Cortex of kidney (tissue), 1 donor: Measurements from ENCODE around the gene LIF.

Source experiments
- DNase-seq: peaks from one replicate; lab custom pipeline; 2025; lab: John Stamatoyannopoulos, UW

LIF gene

DNA sequence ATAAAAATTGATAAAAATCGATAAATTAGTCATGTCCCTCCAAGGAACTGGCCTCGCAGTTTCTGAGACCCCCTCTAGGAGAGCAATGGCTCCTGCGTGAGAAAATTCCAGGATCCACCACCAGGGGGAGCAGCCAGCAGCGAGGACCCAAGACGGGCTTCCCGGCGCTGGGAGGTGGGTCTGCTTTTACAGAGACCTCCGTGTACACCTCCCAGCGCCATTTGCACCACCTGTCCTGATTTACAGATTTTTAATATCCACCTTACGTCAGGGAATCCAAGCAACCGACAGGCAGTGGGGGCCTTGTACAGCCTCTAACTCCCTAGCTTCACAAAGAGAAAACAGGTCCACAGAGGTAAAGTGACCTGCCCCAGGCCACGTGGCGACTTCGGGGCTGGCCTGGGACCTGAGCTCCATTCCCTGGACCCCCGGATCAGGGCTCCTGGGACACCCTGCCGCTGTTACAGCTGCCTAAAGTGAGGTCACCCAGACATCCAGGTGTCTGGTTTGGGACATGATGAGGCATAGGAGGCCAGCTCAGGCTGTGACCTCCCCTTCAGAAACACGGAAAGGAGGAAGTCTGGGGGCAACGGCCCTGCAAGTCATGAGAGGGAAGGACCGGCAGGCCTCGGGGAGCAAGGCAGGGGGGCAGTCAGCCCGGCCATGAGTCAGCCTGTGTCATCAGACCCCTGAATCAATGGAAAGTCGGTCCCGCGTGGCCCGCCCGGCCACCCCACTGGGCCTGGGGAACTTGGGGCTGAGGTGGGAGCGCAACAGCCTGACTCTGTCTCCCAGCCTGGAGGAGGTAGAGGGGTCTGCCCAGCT lies 16.6 kb upstream of the LIF start:
- no peak for DNase-seq

DNA sequence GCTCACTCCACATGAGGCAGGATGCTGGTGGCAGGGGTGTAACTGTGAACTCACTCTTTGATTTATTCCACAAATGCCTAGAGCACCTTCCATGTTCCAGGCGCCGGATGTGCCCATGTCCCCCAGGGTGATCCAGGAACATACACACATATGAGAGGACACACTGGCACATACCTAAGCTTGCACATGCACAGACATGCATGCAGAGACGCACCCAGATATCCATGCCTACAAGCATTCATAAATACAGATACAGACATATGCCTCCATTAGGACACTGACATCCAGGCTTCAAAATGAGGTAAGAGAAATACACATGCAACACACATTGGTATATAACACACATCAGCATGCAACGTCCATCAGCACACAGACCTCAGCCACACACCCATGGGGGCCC lies 15.6 kb upstream of the LIF start:
- DNase-seq: no peak

- no peak for DNase-seq
These were observed 14.6 kb upstream of the LIF start for GRCh38 chr22:30261134-30261533.

DNA sequence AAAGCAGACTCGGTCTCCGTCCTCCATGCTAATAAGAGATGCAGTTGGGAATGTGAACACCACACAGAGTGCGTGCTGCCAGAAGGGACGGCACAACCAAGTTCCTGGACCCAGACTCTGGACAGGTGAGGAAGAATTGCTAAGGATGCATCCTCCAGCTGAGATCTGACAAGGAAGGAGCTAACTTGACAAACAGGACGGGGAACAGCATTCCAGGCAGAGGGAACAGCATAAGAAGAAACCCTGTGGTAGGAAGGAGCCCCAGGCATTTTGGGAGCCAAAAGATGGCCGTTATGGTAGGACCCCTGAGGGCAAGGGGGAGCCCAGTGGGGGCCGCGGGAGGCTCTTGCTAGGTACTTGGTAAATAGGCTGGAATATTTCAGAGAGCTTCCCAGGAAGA lies 14.1 kb upstream of the LIF start:
- no peak for DNase-seq

- DNase-seq: no peak
These were observed 13.7 kb upstream of the LIF start for GRCh38 chr22:30260276-30260675.

DNA sequence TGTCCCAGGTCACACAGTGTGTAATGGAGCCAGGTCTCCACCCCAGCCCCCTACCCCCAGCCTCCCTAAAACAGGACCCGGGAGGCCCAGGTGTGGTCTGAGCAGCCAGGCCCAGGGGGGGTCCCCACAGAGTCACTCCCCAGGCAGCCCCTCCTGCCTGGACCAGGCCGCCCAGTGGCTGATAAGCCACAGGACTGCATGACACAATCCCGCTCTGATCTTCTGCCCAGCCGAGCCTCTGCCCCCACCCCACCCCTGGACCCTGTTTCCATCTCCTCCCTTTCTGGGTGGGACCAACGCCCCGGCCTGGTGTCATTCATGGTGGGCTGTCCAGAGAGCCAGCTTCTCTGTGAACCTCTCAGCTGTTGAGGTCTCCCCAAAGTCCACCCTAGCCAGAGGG lies 7.8 kb upstream of the LIF start:
- no peak for DNase-seq

GRCh38 chr22:30253205-30253852 lies 6.8 kb upstream of the LIF start:
- DNase-seq: no peak

DNA sequence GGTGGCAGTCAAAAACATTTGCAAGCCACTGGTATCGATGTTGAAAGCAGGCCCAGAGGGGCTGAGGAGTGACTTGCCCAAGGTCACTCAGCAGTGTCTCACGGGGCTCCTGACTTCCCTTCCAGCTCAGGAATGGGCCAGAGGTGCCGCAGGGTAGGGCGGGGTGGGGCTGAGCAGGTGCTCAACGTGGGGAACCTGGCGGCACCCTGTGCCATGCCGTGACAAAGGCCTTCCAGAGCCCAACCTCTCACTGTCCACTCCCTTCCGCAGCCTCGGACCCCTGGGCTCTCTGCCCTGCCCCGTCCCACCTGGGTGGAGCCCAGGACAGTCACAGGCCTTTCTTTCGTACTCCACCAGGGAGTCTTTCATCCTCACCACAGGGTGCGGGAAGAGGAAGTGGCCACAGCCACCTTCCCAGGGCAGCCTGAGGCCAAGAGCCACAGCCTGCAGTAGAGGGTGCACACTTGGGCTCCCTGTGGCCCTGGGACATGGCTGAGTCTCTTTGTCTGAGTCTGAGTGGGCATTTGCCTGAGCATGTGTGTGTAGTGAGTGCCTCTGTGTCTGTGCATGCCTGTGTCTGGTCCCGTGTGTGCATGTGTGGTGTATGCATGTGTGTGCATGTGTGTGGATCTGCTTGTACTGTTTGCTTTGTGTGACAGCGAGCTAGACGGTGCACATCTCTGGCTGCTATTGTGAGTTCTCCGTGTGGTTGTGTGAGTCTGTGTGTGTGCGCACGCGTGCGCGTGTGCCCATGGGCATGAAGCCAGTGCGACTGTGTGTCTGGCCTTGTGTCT lies 6.0 kb upstream of the LIF start:
- DNase-seq: no peak

DNA sequence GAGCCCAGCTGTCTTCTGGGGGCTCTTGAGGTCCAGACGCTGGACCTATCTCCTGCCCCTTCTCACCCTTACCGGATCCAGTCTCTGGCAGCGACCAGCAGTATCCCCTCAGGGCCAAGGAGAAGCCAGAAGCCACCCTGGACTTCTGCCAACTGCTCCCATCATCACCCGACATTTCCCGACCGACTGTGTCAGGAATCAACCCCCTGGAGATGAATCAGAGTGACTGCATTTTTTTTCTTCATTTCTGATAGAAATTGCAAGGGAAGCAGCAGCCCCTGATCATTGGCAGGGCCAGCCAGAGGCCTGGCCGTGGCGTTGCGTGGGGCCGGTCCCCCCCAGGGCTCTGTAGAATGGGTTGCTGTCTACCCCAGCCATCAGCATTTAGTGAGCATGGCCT lies 5.2 kb upstream of the LIF start:
- DNase-seq: no peak

DNA sequence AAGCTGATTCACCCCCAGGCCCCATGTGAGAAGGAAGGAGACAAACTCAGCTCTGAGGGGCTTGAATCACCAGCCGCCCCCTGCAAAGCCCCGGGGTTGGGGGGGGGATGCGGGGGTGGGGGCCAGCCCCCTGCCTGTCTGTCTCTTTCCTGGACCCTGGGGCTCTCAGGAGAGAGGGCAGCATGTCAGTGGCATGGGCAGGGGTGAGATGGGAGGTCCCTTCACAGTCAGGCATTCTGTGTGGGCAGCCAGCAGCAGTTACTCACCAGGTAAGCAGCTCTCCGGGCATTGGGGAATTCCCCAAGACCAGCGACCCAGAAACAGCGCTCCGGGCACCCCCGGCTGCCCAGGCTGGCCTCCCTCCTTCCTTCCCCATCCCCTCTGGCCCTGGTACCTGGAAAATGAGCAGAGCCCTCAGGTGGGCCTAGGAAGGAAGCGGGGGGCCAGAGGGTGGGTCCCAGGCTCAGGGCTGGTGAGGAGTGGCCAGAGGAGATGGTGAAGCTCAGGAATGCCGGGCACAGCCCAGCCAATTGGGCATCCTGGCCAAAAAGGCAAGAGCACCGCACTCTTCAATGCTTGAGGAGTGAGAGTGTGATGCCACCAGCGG lies 4.2 kb upstream of the LIF start:
- no peak for DNase-seq

GRCh38 chr22:30250039-30250565 lies 3.5 kb upstream of the LIF start:
- DNase-seq: no peak

- no peak for DNase-seq
These were observed 2.8 kb upstream of the LIF start for GRCh38 chr22:30249049-30250038.

GRCh38 chr22:30248484-30248883 lies 1.9 kb upstream of the LIF start:
- no peak for DNase-seq

DNA sequence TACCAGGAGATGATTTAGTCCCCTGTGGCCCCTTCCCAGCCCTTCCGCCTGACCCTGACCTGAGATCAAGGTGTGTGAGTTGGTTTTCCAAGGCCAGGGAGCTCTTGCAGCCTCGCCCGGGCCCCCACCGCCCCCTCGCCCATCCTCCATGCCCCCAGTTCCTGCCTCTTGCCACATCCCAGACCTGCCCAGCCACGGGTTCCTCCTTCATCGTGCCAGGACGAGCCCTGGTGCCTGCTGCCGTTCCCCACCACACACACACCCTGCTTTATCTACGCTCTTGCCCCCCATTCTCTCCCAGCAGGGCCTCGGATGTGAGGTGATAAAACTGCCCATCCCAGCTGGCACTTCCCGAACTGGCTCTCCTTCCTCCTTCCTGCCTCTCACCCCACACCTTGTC lies 1.4 kb upstream of the LIF start:
- DNase-seq: no peak

GRCh38 chr22:30247561-30247960 lies 1.0 kb upstream of the LIF start:
- DNase-seq: no peak

- DNase-seq: no peak
These were observed 336 bp upstream of the LIF start for GRCh38 chr22:30246814-30247376.

- no peak for DNase-seq
These were observed 1.2 kb downstream of the LIF start for GRCh38 chr22:30245181-30245984.

DNA sequence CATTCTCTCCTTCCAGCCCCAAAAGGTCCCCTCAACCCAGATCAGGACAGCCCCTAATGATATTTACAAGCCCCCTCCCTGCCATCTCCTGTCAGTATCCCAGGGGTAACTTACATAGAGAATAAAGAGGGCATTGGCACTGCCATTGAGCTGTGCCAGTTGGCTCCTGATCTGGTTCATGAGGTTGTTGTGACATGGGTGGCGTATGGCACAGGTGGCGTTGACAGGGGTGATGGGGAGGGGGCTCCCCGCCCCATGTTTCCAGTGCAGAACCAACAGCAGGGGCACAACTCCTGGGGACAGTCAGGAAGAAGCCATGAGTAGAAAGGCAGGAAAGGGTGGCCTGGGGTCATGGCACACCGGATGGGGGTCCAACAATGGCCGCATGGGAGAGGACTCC lies 1.9 kb downstream of the LIF start:
- no peak for DNase-seq

- DNase-seq: no peak
These were observed 2.5 kb downstream of the LIF start for GRCh38 chr22:30244066-30244465.

GRCh38 chr22:30243661-30244060 lies 2.9 kb downstream of the LIF start:
- no peak for DNase-seq
